Neural progenitor cell (in vitro differentiated cells): ENCODE data around the gene MS4A2.

Experiments used
- CTCF ChIP-seq: fragments of 200-600 bp; sonication (generic); IDR thresholded peaks from 2 replicates; pipeline ENCODE4 v1.5.1; 2017; ENCODE audit warnings: antibody characterized with exemption, mild to moderate bottlenecking
- EZH2 ChIP-seq: fragments of 200-600 bp; sonication (generic); IDR thresholded peaks from 2 replicates; pipeline ENCODE4 v1.6.1; 2017; ENCODE audit warnings: antibody characterized with exemption, mild to moderate bottlenecking, moderate library complexity
- EZH2phosphoT487 ChIP-seq: fragments of 200-600 bp; sonication (generic); IDR thresholded peaks from 2 replicates; pipeline ENCODE4 v1.6.1; 2017; ENCODE audit warnings: antibody characterized with exemption

GRCh38 chr11:60119710-60120109, 31.2 kb downstream of the MS4A2 start:
- TF ChIP-seq CTCF, result no peak
- TF ChIP-seq EZH2, result no peak
- TF ChIP-seq EZH2phosphoT487, result no peak
